Smooth muscle cell (in vitro differentiated cells): ENCODE measurements around the gene XPNPEP2. TPM values are rescaled to one million over a fixed set of nuclear protein-coding genes. Genes with fewer than 3 reads are reported as not detected.

Experiments
- DNase-seq: peaks from one replicate; lab custom pipeline; 2025; ENCODE audit not compliant: unreplicated experiment; lab: John Stamatoyannopoulos, UW
- H2AFZ ChIP-seq: fragments of 200-600 bp; sonication (generic); 2 replicates; pipeline ENCODE4 v1.6.0; 2016; ENCODE audit warnings: antibody characterized with exemption, low read depth, mild to moderate bottlenecking
- H3F3A ChIP-seq: fragments of 200-600 bp; sonication (generic); 2 replicates; pipeline ENCODE4 v1.6.0; 2017; ENCODE audit warnings: antibody characterized with exemption, low read depth
- H3K27ac ChIP-seq: fragments of 200-600 bp; sonication (generic); 2 replicates; pipeline ENCODE4 v1.5.1; 2016; ENCODE audit warnings: low read depth, mild to moderate bottlenecking
- H3K27me3 ChIP-seq: fragments of 200-600 bp; sonication (generic); 2 replicates; pipeline ENCODE4 v1.6.1; 2016; ENCODE audit warnings: low read depth, mild to moderate bottlenecking
- H3K36me3 ChIP-seq: fragments of 200-600 bp; sonication (generic); 2 replicates; pipeline ENCODE4 v1.5.1; 2016; ENCODE audit warnings: low read depth
- H3K4me1 ChIP-seq: fragments of 200-600 bp; sonication (generic); 2 replicates; pipeline ENCODE4 v1.5.1; 2016; ENCODE audit warnings: low read depth
- H3K4me2 ChIP-seq: fragments of 200-600 bp; sonication (generic); 2 replicates; pipeline ENCODE4 v1.6.0; 2016; ENCODE audit warnings: mild to moderate bottlenecking
- H3K4me3 ChIP-seq: fragments of 200-600 bp; sonication (generic); 2 replicates; pipeline ENCODE4 v1.5.1; 2016; ENCODE audit warnings: mild to moderate bottlenecking
- H3K79me2 ChIP-seq: fragments of 200-600 bp; sonication (generic); 2 replicates; pipeline ENCODE4 v1.6.0; 2016; ENCODE audit warnings: low read depth, mild to moderate bottlenecking
- H3K9ac ChIP-seq: fragments of 200-600 bp; sonication (generic); 2 replicates; pipeline ENCODE4 v1.6.0; 2016; ENCODE audit warnings: low read depth
- H3K9me3 ChIP-seq: fragments of 200-600 bp; sonication (generic); replicated peaks from 2 replicates; pipeline ENCODE4 v1.5.1; 2016; ENCODE audit warnings: low read depth
- H4K20me1 ChIP-seq: fragments of 200-600 bp; sonication (generic); 2 replicates; pipeline ENCODE4 v1.6.0; 2016; ENCODE audit warnings: low read depth
- CTCF ChIP-seq: fragments of 200-600 bp; sonication (generic); IDR thresholded peaks from 2 replicates; pipeline ENCODE4 v1.5.1; 2017; ENCODE audit warnings: borderline replicate concordance, mild to moderate bottlenecking, antibody characterized with exemption; ENCODE audit not compliant: insufficient read depth, poor library complexity, severe bottlenecking
- WGBS: methylation state at CpG from one replicate; pipeline ENCODE4 v1.1.7; 2016; ENCODE audit warnings: low lambda C conversion rate; 5-methylcytosine and 5-hydroxymethylcytosine counted together
- polyA plus RNA-seq: library from polyadenylated mRNA; unstranded; fragments of >200 nt; fragmentation: Nextera tagmentation; extraction: Ambion mirVana; gene quantifications from 2 replicates; pipeline ENCODE4 v1.2.1, GENCODE V29; 2016
- total RNA-seq: library from RNA; depleted of rRNA; stranded (reverse); fragments of >200 nt; gene quantifications from 2 replicates; pipeline ENCODE4 v1.2.3, GENCODE V29; 2014

Gene XPNPEP2
- total and polyA plus RNA-seq, 2 experiments from 2014 or later = 0.09 to 0.13 TPM

- no peak for DNase-seq
Observed at GRCh38 chrX:129780441-129781105, 41.8 kb downstream of the XPNPEP2 start.

GRCh38 chrX:129781134-129781672 lies 42.4 kb downstream of the XPNPEP2 start:
- H3K27ac ChIP-seq = no peak overlapping the region
- H3K27me3 ChIP-seq = no peaks in the 10 kb centered on the region
- H2AFZ ChIP-seq = no peak overlapping the region
- no peaks in the 10 kb centered on the region for H3K36me3 ChIP-seq
- WGBS = 76% methylated on average over 8 of the region's 8 CpGs
- DNase-seq = no peak
- H3K4me2 ChIP-seq = no peak overlapping the region
- H3F3A ChIP-seq = no peaks in the 10 kb centered on the region
- H3K4me1 ChIP-seq = no peaks in the 10 kb centered on the region
- H3K9ac ChIP-seq = no peak overlapping the region
- no peaks in the 10 kb centered on the region for H3K79me2 ChIP-seq
- no peaks in the 10 kb centered on the region for H3K9me3 ChIP-seq
- H4K20me1 ChIP-seq = no peaks in the 10 kb centered on the region
- H3K4me3 ChIP-seq = no peak overlapping the region
- TF ChIP-seq CTCF = no peak

More at GRCh38 chrX:129780441-129781105, 41.8 kb downstream of the XPNPEP2 start:
- Histone ChIP-seq H3K36me3 (no peaks in the 10 kb centered on the region), H3K79me2 (no peaks in the 10 kb centered on the region), H3K9me3 (no peaks in the 10 kb centered on the region), H3K4me2 (no peak overlapping the region), H3K9ac (no peak overlapping the region), H3K27ac (no peak overlapping the region), H2AFZ (no peak overlapping the region), H4K20me1 (no peaks in the 10 kb centered on the region), H3K27me3 (no peaks in the 10 kb centered on the region), H3F3A (no peaks in the 10 kb centered on the region), H3K4me1 (no peaks in the 10 kb centered on the region), H3K4me3 (no peak overlapping the region)
- TF ChIP-seq CTCF = no peak
- 93% methylated on average over 6 of the region's 6 CpGs for WGBS

GRCh38 chrX:129781680-129782495 lies 43.1 kb downstream of the XPNPEP2 start:
- Histone ChIP-seq H3K4me2 (no peak overlapping the region), H4K20me1 (no peaks in the 10 kb centered on the region), H3F3A (no peaks in the 10 kb centered on the region), H3K27me3 (no peaks in the 10 kb centered on the region), H2AFZ (no peak overlapping the region), H3K9me3 (no peaks in the 10 kb centered on the region), H3K9ac (no peak overlapping the region), H3K4me1 (no peaks in the 10 kb centered on the region), H3K4me3 (no peak overlapping the region), H3K27ac (no peak overlapping the region), H3K79me2 (no peaks in the 10 kb centered on the region), H3K36me3 (no peaks in the 10 kb centered on the region)
- DNase-seq = no peak
- 88% methylated on average over 10 of the region's 10 CpGs for WGBS
- no peak for TF ChIP-seq CTCF
